Kidney (tissue), 14 donors: Measurements from ENCODE around the gene STX3. TPM values are rescaled to one million over a fixed set of nuclear protein-coding genes. Genes with fewer than 3 reads are reported as not detected.
A peak's percentile ranks its signal among the peaks of the same experiment; 100 is the strongest.

Source experiments
- DNase-seq, 5 donors: peaks; one replicate each; pipeline ENCODE4 v3.0.0-alpha.2; 2013 to 2020
- FAIRE-seq: peaks from 2 replicates; lab custom pipeline; 2012; peaks lifted over from hg19 to GRCh38; lab: Jason Lieb, UNC
- H3K27ac ChIP-seq, 2 donors: one replicate each; pipeline ENCODE4 v1.7.0; 2013; ENCODE audit warnings: low read depth in 2 of 2, low read length in 2 of 2, inconsistent platforms in 1 of 2
- H3K27me3 ChIP-seq: one replicate; pipeline ENCODE4 v1.7.1; 2013; ENCODE audit warnings: low read length, inconsistent platforms; ENCODE audit not compliant: control insufficient read depth, insufficient read depth
- H3K36me3 ChIP-seq, 3 donors: one replicate each; pipeline versions ENCODE4 v1.7.0 to v1.7.1; 2013; ENCODE audit warnings: low read length in 3 of 3, control low read depth in 1 of 3, inconsistent platforms in 1 of 3; ENCODE audit not compliant: insufficient read depth in 3 of 3, control insufficient read depth in 2 of 3
- H3K4me1 ChIP-seq, 3 donors: one replicate each; pipeline versions ENCODE4 v1.7.0 to v1.7.1; 2013; ENCODE audit warnings: low read length in 3 of 3, inconsistent platforms in 1 of 3, low read depth in 1 of 3; ENCODE audit not compliant: control insufficient read depth in 2 of 3, insufficient read depth in 2 of 3
- H3K4me3 ChIP-seq, 3 donors: one replicate each; pipeline versions ENCODE4 v1.7.0 to v1.8.1; 2013; ENCODE audit warnings: low read length in 3 of 3, control low read depth in 1 of 3, inconsistent platforms in 1 of 3
- H3K9ac ChIP-seq, 3 donors: one replicate each; pipeline versions ENCODE4 v1.7.0 to v1.7.1; 2013; ENCODE audit warnings: low read length in 3 of 3, control low read depth in 1 of 3, inconsistent platforms in 1 of 3
- H3K9me3 ChIP-seq, 3 donors: one replicate each; pipeline versions ENCODE4 v1.7.0 to v1.7.1; 2013; ENCODE audit warnings: low read length in 3 of 3, control low read depth in 1 of 3, inconsistent platforms in 1 of 3; ENCODE audit not compliant: control insufficient read depth in 2 of 3, insufficient read depth in 1 of 3
- intact Hi-C: fragments of 100-400 bp; cut with DNase I; formaldehyde crosslinking; loops from one replicate; pipeline ENCODE4 v1.11.1; 2022
- polyA plus RNA-seq: library from polyadenylated mRNA; stranded (reverse); fragments of 350-450 nt; fragmentation: Illumina TruSeq; extraction: RNeasy Lipid Tissue Mini Kit (QIAGEN cat#74804); gene quantifications from one replicate; pipeline ENCODE4 v1.2.3, GENCODE V29; 2014; ENCODE audit warnings: low read depth, low replicate concordance; ENCODE audit not compliant: insufficient read depth
- total RNA-seq: library from RNA; stranded (reverse); fragmentation: NEBNext Ultra II Directional; extraction: Animal tissue kit (Norgen Biotek cat#: 25700); gene quantifications from one replicate; pipeline ENCODE4 v1.2.1, GENCODE V29; 2021
- TF ChIP-seq, protein P1 (sequence below): IDR thresholded peaks from 3 replicates; pipeline ENCODE4 v1.5.1; 2012; ENCODE audit warnings: mild to moderate bottlenecking, moderate library complexity, borderline replicate concordance; ENCODE audit not compliant: insufficient read depth; ENCODE audit errors: extremely low read depth
- donor health status: control.
- donor health status: control.
- donor health status: control.
- donor health status: control.
- donor health status: control.
- donor health status: DM: yes; HTN: yes; CAD: no.
- donor health status: Normal renal cell carcinoma (clear cell type).

STX3 gene
- total and polyA plus RNA-seq, 2 donors from 2014 or later = 43.2 to 57.2 TPM

DNA sequence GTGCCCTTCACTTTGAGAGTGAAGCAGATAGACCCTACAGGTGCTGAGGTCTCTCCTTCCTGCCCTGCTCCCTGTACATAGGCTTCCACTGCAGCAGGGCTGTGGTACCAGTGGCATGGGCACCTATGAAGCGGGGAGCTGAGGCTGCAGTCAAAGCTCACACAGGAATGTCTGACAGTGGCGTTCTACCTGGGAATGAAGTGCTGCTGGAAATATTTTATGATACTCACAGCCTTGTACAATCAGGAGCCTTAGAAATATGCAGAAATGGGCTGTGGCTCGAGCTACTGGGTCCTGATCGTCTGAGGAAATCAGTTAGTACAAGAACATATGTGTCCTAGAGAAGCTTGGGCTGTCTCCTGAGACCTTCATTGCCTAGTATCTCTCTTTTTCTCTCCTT, 30.6 kb downstream of the STX3 start:
- intact Hi-C loops = no loop called here
- DNase-seq = no peak
- no peak overlapping the region for H3K27ac ChIP-seq
- H3K27me3 ChIP-seq = no peaks in the 10 kb centered on the region
- no peak for FAIRE-seq
- H3K4me1 ChIP-seq = peaks cover 0 to 10% (median 0%) of the 10 kb centered on the region in 3 donors
- no peak overlapping the region for H3K9ac ChIP-seq
- H3K9me3 ChIP-seq = no peaks in the 10 kb centered on the region
- H3K4me3 ChIP-seq = no peak overlapping the region
- H3K36me3 ChIP-seq = peaks cover 2 to 21% (median 14%) of the 10 kb centered on the region in 3 donors
- TF ChIP-seq, protein P1, sequence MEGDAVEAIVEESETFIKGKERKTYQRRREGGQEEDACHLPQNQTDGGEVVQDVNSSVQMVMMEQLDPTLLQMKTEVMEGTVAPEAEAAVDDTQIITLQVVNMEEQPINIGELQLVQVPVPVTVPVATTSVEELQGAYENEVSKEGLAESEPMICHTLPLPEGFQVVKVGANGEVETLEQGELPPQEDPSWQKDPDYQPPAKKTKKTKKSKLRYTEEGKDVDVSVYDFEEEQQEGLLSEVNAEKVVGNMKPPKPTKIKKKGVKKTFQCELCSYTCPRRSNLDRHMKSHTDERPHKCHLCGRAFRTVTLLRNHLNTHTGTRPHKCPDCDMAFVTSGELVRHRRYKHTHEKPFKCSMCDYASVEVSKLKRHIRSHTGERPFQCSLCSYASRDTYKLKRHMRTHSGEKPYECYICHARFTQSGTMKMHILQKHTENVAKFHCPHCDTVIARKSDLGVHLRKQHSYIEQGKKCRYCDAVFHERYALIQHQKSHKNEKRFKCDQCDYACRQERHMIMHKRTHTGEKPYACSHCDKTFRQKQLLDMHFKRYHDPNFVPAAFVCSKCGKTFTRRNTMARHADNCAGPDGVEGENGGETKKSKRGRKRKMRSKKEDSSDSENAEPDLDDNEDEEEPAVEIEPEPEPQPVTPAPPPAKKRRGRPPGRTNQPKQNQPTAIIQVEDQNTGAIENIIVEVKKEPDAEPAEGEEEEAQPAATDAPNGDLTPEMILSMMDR = no peak

DNA sequence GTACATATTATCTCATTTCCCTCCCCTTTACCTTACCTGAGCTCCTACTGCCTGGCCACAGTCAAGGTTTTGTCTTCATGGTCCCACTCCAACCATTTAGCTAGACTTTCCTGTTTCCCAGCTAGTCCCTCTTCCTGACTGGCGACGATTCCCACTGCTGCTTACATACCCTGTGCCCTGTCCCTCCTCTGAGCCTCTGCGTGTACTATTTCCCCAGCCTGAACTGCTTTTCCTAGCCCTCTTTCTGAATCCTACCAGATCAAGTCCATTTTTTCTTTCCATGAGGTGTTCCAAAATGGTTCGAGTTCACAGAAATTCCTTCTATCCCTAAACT, 32.0 kb downstream of the STX3 start:
- Histone ChIP-seq H3K27me3 (no peaks in the 10 kb centered on the region), H3K36me3 (peaks cover 2 to 32% (median 14%) of the 10 kb centered on the region in 3 donors), H3K9ac (no peak overlapping the region), H3K4me1 (peaks cover 0 to 12% (median 0%) of the 10 kb centered on the region in 3 donors), H3K27ac (peak overlapping the region in 1 of 2 donors; percentile 58), H3K9me3 (no peaks in the 10 kb centered on the region), H3K4me3 (no peak overlapping the region)
- DNase-seq (no peak), FAIRE-seq (no peak)
- intact Hi-C loops = no loop called here
- TF ChIP-seq, protein P1 = no peak

DNA sequence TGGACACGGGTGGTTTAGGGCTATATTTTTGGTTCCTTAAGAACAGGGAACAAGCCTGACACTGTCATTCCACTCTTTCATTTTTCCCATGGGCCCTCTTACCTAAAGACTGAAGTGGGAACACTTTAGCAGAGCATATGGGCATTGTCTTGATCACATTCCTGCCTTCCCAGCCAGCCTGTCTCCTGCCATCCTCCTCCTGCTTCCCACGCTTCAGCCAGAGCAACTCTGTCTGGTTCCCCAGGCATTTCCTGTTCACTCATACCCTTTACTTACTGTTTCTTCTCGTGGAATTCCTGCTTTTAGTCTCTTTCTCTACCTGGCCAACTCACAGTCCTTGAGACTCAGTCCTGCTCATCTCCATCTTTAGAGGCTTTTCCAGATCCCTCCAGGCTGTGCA, 32.6 kb downstream of the STX3 start:
- Histone ChIP-seq H3K27ac (no peak overlapping the region), H3K4me1 (peaks cover 0 to 12% (median 0%) of the 10 kb centered on the region in 3 donors), H3K27me3 (no peaks in the 10 kb centered on the region), H3K9ac (no peak overlapping the region), H3K36me3 (peaks cover 2 to 38% (median 19%) of the 10 kb centered on the region in 3 donors), H3K9me3 (no peaks in the 10 kb centered on the region), H3K4me3 (no peak overlapping the region)
- intact Hi-C loops = no loop called here
- FAIRE-seq = no peak
- TF ChIP-seq, protein P1 = no peak
- DNase-seq = no peak

DNA sequence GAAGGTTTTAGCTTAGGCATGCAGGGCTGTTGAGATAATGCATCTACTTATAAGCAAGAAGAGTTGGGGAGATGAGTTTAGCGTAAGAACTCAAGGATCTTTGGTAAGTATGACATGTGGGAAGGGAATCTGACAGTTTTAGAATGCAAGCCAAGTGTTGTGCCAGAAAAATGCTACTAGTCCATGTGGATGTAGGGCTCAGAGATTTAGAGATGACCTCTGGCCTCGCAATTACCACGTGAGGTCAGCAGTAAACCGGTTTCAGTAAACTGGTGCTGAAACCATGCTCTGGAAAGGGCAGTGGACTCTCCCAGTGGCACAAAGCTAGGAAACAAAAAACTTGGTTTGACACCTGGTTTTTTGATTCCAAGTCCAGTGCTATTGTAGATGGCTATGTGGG, 36.5 kb downstream of the STX3 start:
- Histone ChIP-seq H3K27ac (no peak overlapping the region), H3K9ac (no peak overlapping the region), H3K9me3 (no peaks in the 10 kb centered on the region), H3K4me1 (peaks cover 0 to 10% (median 0%) of the 10 kb centered on the region in 3 donors), H3K36me3 (peaks cover 2 to 70% (median 45%) of the 10 kb centered on the region in 3 donors), H3K4me3 (no peak overlapping the region), H3K27me3 (no peaks in the 10 kb centered on the region)
- TF ChIP-seq, protein P1 = no peak
- DNase-seq = no peak
- intact Hi-C loops = no loop called here
- no peak for FAIRE-seq
